ENCODE results near the gene LRRD1. TPM values are rescaled to one million over a fixed set of nuclear protein-coding genes. Genes with fewer than 3 reads are reported as not detected.

The LRRD1 gene
- total and polyA plus RNA-seq, 2 experiments from 2014 or later: 0.51 TPM; not detected in 1

DNA sequence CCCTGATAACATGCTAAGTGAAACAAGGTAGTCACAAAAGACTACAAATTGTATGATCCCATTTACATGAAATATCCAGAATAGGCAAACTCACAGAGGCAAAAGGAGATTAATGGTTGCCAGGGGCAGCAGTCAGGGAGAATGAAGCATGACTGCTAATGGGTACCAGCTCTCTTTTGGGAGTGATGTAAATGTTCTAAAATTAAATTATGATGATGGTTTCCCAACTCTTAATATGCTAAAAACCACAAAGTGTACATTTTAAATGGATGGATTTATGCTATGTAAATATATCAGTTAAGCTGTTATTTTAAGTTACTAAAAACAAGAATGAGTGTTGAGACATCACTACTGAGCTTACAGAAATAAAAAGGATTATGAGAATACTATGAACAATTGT is 57.3 kb downstream of the LRRD1 start:
- Histone ChIP-seq H3K9me3 (ENCODE audit: low read depth) (no peaks in the 10 kb centered on the region), H3K4me3 (no peak overlapping the region), H3K36me3 (peaks cover 64% of the 10 kb centered on the region), H3K4me1 (ENCODE audit: low read depth) (no peaks in the 10 kb centered on the region), H3K27ac (no peak overlapping the region), H3K27me3 (no peaks in the 10 kb centered on the region)
- DNase-seq (ENCODE audit: low read depth in 1 of 2, low spot score in 1 of 2): no peak
- TF ChIP-seq, protein P1, sequence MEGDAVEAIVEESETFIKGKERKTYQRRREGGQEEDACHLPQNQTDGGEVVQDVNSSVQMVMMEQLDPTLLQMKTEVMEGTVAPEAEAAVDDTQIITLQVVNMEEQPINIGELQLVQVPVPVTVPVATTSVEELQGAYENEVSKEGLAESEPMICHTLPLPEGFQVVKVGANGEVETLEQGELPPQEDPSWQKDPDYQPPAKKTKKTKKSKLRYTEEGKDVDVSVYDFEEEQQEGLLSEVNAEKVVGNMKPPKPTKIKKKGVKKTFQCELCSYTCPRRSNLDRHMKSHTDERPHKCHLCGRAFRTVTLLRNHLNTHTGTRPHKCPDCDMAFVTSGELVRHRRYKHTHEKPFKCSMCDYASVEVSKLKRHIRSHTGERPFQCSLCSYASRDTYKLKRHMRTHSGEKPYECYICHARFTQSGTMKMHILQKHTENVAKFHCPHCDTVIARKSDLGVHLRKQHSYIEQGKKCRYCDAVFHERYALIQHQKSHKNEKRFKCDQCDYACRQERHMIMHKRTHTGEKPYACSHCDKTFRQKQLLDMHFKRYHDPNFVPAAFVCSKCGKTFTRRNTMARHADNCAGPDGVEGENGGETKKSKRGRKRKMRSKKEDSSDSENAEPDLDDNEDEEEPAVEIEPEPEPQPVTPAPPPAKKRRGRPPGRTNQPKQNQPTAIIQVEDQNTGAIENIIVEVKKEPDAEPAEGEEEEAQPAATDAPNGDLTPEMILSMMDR (IDR thresholded peaks at IDR 0.05; ENCODE audit: low read depth, low read length): no peak

DNA sequence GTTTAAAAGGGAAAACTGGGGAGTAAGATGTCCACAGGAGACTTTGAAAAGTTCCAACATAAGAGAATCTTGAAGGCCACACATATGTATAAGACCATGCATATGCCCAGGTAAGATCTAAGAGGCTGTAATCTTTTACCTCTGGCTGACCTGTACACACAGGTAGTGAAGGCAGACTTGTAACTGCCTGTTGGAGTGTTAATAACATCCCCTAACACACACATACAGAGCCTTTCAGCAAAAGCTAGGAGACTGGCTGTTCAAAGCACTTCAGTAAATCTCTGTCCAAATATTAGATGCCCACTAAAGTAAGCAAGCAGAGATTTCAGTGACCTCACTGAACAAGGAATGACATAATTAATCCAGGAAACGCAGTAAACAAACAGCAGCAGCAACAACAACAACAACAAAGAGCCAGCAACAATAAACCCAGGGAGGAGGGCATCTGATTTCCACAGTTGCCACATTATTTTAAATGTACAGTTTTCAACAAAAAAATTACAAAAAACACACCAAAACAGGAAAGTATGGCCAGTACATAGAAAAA is 59.7 kb downstream of the LRRD1 start:
- no peak for DNase-seq (ENCODE audit: low read depth in 1 of 2, low spot score in 1 of 2)
- Histone ChIP-seq H3K27ac (no peak overlapping the region), H3K4me3 (no peak overlapping the region), H3K36me3 (peaks cover 69% of the 10 kb centered on the region), H3K27me3 (no peaks in the 10 kb centered on the region), H3K9me3 (ENCODE audit: low read depth) (no peaks in the 10 kb centered on the region), H3K4me1 (ENCODE audit: low read depth) (no peaks in the 10 kb centered on the region)
- TF ChIP-seq, protein P1 (IDR thresholded peaks at IDR 0.05; ENCODE audit: low read depth, low read length): no peak

DNA sequence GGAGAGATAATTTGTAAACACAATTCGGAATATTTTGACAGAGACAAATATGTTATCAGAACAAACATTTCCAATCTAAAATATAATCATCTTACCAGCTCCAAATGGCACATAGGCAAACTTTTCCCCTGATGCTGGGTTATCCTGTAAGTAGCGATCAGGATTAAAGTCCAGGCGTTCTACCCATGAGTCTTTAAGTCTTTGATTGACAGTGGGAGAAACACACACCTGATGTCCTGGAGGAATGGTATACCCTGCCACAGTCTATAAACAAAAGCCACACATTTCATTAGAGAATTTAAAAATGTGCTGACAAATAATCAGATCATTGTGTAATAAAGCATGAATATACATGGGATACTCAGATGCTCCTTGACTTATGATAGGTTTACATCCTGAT is 62.0 kb downstream of the LRRD1 start:
- Histone ChIP-seq H3K4me3 (no peak overlapping the region), H3K27ac (no peak overlapping the region)

DNA sequence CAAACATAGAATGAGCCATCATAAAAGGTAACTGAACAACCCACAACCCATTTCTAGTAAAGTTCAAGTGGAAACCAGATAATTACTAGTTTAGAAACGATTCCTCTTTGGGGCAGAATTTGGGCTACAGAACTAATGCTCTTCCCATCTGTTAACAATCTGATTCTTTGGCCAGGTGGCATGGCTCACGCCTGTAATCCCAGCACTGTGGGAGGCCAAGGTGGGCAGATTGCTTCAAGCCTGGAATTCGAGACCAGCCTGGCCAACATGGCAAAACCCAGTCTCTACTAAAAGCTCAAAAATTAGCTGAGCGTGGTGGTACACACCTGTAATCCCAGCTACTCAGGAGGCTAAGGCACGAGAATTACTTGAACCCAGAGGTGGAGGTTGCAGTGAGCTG is 63.1 kb downstream of the LRRD1 start:
- TF ChIP-seq, protein P1 (IDR thresholded peaks at IDR 0.05; ENCODE audit: low read depth, low read length): no peak
- peaks cover 11% of the 10 kb centered on the region for H3K4me1 ChIP-seq (ENCODE audit: low read depth)
- no peak overlapping the region for H3K27ac ChIP-seq
- H3K27me3 ChIP-seq: no peaks in the 10 kb centered on the region
- H3K4me3 ChIP-seq: no peak overlapping the region
- no peak for DNase-seq (ENCODE audit: low read depth in 1 of 2, low spot score in 1 of 2)
- no peaks in the 10 kb centered on the region for H3K9me3 ChIP-seq (ENCODE audit: low read depth)
- H3K36me3 ChIP-seq: peaks cover 43% of the 10 kb centered on the region

More for the DNA sequence above, 62.0 kb downstream of the LRRD1 start:
- TF ChIP-seq, protein P1 (IDR thresholded peaks at IDR 0.05; ENCODE audit: low read depth, low read length): no peak
- Histone ChIP-seq H3K9me3 (ENCODE audit: low read depth) (no peaks in the 10 kb centered on the region), H3K4me1 (ENCODE audit: low read depth) (peaks cover 2% of the 10 kb centered on the region), H3K36me3 (peaks cover 54% of the 10 kb centered on the region), H3K27me3 (no peaks in the 10 kb centered on the region)
- DNase-seq (ENCODE audit: low read depth in 1 of 2, low spot score in 1 of 2): no peak

DNA sequence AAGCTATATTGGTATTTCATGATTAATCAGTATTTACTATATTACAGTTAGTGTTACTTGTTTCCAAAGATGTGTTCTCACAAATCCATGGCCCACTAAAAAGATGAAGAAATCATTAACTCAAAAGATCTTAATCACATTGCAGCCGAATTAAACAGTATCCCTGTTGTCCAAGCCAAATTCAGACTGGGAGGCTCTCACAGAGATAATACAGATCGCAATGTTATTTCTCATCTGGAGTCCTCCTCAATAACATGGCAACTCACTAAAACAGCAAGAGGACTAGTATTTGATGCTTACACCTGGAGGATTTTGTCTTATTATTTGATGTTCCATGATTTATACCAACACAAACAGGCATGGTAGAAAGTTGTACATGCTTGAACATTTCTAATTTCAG is 68.1 kb downstream of the LRRD1 start:
- TF ChIP-seq, protein P1 (IDR thresholded peaks at IDR 0.05; ENCODE audit: low read depth, low read length): no peak
- Histone ChIP-seq H3K36me3 (peaks cover 53% of the 10 kb centered on the region), H3K4me3 (no peak overlapping the region)

More for the DNA sequence above, 68.1 kb downstream of the LRRD1 start:
- peak overlapping the region; percentile 55 for H3K27ac ChIP-seq
- no peaks in the 10 kb centered on the region for H3K9me3 ChIP-seq (ENCODE audit: low read depth)
- DNase-seq (ENCODE audit: low read depth in 1 of 2, low spot score in 1 of 2): no peak
- H3K27me3 ChIP-seq: no peaks in the 10 kb centered on the region
- H3K4me1 ChIP-seq (ENCODE audit: low read depth): peaks cover 11% of the 10 kb centered on the region
